ENCODE measurements around the gene LARGE1. TPM values are rescaled to one million over a fixed set of nuclear protein-coding genes. Genes with fewer than 3 reads are reported as not detected.

The LARGE1 gene
- total and polyA plus RNA-seq, 2 of the 8 experiments (the other 6 are each of a cell fraction or from before 2014, with no cell fraction given): 43.7 to 83.0 TPM

- TF ChIP-seq CHD7 (IDR thresholded peaks at IDR 0.05; ENCODE audit: insufficient replicate concordance, low read length) (no peak), SP1 (IDR thresholded peaks at IDR 0.05; ENCODE audit: low read depth, low read length) (no peak), CTCF (IDR thresholded peaks at IDR 0.05; ENCODE audit: control extremely low read depth in 1 of 3, insufficient read depth in 1 of 3, low read depth in 1 of 3, low read length in 3 of 3) (no peak), TBP (IDR thresholded peaks at IDR 0.05; ENCODE audit: low read depth, low read length) (no peak), JUND (IDR thresholded peaks at IDR 0.05; ENCODE audit: low read length) (no peak), GTF2F1 (IDR thresholded peaks at IDR 0.05; ENCODE audit: borderline replicate concordance, low read depth, low read length) (no peak), MAX (IDR thresholded peaks at IDR 0.05) (no peak), CHD2 (IDR thresholded peaks at IDR 0.05; ENCODE audit: low read length) (no peak), TAF1 (IDR thresholded peaks at IDR 0.05; ENCODE audit: low read depth, low read length) (no peak), NRF1 (IDR thresholded peaks at IDR 0.05; ENCODE audit: low read depth, low read length) (no peak)
Measured at GRCh38 chr22:33903012-33903411, 17.3 kb downstream of the LARGE1 start (continued).
